HG02970 (cell line): ENCODE measurements around the gene CACNA1C.
A peak's percentile ranks its signal among the peaks of the same experiment; 100 is the strongest.
"Not testable (repeated sequence)": the region's sequence is repeated elsewhere in the genome, so short reads cannot be mapped to it uniquely, and the experiment has no call there.

ENCODE experiments used
- ATAC-seq: cut with Tn5 transposase; IDR thresholded peaks from one replicate; pipeline ENCODE4 v1.9.1; 2021; ENCODE audit warnings: mild to moderate bottlenecking, moderate library complexity, moderate number of reproducible peaks; ENCODE audit not compliant: unreplicated experiment, low FRiP score

CACNA1C gene

DNA sequence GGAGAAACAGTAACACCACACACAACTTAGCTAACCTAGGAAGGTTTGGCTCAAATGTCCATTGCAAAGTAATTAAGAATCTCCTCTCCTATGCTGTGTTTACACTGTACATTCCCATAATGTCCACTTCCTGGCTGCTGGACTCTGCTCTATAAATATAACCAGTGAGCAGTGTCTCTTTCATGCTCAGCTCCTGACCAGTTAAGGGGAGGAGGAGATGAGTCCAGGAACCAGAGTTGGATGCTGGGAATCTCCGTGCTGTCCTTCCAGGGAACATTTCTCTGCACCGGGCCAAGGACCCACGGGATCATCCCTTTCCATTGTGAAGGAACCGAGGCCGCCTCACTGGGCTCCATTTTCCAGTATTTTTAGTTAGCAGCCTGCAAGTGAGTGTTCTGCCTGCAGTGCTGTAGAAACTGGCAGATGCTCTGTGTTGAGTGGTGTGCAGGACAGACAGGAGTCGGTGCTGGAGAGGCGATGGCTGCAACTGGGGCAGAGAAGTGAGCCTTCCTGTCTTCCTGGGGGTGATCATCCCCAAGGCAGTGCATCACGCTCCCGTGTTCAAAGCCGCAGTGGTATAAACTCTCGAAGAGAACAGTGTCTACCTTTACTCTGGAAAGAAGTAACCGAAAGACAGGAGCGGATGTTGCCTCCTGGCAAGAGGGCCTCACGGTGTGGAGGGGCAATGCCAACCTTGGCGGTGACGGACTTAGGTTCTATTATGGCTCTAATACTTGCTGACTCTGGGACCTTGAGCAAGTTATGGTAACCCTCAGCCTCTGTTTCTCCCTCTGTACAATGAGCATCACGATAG lies 195.5 kb downstream of the CACNA1C start:
- no peak for ATAC-seq

DNA sequence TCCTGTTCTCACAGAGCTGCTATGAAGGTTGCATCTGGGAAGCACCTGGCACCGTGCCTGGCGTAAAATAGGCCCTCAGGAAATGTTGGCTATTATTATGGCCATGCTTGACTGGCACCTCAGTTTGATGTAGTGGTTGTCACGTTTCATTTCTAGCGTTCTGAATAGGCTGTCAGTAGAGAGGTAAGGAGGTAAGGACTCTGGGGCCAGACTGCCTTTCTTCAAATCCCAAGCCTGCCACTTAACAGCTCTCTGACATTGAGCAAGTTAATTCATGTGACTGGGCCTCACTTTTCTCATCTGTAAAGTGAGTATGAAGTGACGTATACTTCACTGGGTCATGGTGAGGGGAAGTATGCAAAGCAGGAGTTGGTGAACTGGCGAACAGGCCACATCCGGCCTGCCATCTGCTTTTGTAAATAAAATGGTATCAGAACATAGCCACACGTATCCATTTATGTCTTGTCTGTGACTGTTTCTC lies 196.2 kb downstream of the CACNA1C start:
- peak; percentile 61 for ATAC-seq

DNA sequence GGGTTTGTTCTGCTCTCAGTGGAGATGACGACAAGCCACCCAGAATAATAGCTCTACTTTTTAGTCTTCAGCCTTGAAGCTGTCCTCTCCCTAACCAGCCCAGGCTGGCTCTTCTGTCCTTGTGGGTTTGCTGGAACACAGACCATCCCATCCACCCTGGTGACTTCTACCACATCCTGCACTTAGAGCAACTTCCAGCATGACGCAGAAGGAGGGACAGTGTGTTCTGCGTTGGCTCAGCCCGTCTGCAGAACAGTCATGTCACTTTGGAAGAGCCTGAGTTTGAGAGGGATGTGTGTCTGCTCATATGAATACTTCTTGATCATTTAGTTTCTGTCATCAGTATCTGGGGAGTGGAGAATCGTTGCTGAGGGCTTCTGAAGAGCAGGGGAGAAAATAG lies 198.0 kb downstream of the CACNA1C start:
- no peak for ATAC-seq

DNA sequence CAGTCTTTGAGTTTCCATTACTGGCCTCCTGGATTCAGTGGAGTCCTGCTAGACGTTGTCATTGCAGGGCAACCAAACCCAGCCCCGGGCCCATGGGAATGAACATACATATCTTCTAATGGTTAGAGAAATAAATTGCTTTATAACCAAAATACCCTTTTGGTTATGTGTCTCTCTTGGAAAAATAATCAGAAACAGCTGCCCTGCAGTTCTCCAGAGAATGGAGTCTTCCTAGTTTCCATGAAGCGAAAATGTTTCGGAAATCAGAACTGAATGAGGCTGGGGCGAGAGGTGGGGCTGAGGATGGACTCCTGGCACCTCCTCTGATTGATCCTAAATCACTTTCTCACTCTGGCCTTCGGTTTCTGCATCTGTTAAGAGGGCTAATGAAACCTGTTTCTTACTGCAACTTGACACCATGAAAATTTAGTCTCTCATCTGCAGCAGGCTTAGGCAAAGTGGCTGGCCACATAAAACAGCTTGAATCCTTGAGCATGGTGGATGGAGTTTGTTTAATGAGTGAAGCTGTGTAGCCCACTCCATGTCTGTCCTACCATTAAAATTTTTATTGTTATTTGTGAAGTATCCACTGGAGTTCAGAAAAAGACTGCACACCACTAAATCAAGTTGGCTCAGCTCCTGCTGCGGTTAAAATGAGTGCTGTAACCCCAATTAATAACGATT lies 198.9 kb downstream of the CACNA1C start:
- no peak for ATAC-seq

DNA sequence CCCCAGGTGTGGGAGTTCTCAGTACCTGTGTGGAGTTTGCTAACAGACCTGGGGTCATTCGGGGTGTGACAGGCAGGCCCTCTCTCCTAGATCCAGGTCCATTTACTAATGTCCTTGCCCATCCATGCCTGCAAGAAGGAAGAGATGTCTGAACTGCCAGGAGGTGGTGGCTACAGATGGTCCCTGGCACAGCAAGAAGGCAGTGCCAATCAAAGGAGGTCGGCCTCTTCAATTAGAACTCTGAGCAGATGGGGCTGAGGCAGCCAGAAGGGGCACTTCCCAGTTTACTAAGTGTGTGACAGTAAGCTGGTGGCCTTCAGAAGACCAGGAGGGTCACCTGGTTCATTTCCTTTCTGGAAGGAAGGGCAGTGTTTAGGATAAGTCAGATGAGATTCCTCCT lies 202.5 kb downstream of the CACNA1C start:
- ATAC-seq: no peak

DNA sequence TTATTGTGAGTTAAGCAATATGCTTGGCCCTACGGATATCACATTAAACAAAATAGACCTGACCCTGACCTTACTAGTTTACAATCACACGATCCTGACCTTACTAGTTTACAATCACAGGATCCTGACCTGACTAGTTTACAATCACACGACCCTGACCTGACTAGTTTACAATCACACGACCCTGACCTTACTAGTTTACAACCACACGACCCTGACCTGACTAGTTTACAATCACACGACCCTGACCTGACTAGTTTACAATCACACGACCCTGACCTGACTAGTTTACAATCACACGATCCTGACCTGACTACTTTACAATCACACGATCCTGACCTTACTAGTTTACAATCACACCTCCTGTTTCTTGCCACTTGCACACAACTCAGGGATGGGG lies 202.9 kb downstream of the CACNA1C start:
- ATAC-seq: not testable (repeated sequence)

DNA sequence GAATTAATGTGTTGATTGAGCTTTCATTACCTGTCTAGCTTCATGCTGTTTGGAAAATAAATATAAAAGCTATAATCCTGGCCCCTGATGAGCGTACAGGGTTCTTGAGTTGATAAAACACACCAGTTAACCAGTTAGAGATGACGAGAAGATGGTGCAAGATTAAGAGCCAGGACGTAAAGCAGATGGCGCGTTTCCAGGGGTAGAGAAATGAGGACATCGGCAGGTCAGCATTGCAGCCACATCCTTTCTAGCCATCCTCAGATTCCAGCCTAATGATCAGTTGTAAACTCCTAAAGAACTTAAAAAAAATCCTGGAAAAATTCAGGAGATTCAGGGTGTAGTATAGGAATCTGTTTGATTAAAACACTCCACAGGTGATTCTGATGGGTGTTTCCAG lies 203.7 kb downstream of the CACNA1C start:
- ATAC-seq: no peak

DNA sequence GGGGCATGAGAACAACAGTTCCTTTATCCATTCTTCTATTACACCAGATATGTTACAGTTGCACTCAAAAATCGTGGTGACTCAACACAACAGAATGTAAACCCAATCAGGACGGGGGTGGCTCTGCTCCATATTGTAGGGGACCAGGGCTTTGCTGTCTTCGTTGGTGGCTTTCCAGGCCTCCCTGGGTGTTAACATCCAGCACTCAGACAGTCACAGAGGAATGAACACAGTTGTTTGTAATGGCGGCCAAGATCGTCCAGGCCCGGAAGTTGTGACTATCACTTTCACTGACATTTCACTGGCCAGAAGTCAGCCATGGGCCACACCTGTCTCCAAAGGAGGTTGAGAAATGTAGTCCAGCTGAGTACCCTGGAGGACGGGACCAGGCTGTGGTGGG lies 204.1 kb downstream of the CACNA1C start:
- no peak for ATAC-seq

DNA sequence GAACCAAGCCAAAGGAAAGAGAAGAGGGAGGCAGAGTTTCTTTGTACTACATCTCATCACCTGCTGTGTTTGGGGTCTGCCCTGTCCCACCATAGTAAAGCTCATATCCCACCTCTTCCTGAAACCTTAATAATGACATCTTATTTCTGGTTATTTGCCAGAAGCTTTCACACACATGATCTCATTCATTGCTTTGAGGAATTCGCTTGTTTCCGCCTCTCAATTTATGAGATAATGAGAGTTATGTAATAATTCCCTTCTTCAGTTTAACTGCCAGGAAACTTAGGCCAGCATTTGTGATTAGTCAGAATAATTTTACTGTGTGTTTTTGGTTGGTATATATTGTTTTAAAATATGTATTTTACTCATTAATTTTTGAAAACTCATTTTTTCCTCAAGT lies 205.2 kb downstream of the CACNA1C start:
- no peak for ATAC-seq

DNA sequence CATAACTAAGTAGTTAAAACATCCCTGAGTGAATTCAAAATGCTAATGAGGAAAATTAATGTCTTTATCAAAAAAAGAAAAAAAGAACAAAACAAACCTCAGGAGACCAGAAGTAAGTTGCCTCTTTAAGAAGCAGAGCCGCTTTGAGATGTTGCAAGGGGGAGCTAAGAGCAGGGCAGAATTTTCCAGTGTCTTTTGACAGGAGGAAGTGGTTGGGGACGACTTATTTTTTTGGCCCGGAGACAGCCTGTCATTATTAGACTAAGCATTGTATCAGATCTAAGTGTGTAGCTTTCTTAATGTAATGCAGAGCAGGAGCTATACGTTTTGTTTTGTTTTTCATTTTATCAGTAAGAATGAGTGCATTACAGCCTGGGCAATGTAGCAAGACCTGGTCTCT lies 206.6 kb downstream of the CACNA1C start:
- ATAC-seq: no peak

DNA sequence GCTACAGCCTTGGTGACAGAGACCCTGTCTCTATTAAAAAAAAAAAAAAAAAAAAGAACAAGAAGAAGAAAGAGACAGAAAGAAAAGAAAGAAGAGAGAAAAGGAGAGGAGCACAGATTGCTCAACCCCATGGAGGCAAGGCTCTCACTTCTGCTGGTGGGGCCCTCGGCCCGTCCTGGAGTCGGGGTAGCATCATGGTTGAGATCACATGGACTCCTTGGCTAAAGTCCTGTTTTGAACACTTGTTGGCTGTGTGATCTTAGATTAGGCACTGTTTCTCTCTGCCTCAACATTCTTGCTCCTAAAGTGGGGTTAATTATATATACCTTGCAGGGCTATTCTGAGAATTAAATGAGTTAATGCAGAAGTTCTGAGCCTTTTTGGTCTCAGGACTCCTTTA lies 207.7 kb downstream of the CACNA1C start:
- no peak for ATAC-seq

DNA sequence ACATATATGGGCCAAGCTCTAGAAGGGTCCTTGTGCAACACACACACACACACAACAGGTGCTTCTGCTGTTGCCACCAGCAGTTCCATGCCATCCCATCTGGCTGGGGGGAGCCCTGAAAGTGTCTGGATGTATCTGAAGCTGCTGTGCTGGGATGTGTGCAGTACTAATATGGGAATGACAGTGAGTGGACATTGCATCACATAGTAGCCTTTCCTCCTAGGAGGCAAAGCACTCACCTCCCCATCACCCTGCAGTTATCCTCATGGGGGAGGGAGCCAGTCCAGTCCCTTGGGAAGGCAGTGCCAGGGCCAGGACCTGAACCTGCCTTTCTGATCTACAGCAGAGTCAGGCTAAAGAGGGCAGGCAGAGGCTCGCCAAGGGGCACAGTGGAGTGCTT lies 208.9 kb downstream of the CACNA1C start:
- ATAC-seq: no peak

DNA sequence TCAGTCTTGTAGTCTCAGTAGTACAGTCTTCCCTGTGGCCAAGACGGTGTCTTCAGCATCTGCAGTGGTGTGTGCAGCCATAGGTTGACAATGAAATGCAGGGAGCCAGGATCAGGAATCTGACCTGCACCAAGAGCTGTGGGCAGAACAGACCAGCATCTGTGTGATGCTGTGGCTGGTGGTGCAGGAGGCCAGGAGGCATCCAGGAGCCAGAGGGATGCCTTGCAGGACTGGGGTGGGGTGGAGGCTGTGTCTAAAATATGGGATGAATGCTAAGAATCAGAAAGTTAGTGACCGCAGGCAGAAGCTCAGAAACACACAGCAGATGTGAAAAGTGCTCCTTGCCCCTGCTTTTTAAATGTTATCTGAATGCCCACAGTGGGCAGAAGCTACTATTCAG lies 209.7 kb downstream of the CACNA1C start:
- ATAC-seq: no peak

DNA sequence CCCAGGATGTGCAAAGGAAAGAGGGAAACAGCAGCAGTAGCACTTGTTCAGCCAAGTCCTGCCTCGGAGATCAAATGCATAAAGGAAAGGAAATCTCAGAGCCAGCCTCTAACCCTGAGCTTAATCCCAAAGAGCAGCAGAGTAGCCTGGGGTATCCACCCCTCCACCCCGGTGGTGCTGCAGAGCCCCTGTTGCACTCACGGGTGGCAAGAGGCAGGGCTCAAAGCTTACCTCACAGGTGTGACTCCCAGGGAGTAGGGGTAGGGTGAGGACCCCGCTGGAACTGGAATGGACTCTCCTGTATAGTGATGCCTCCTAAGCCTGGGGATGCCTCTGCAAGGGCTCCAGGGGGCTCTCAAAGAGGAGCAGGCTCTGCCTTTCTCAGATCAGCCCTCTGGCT lies 211.1 kb downstream of the CACNA1C start:
- no peak for ATAC-seq

DNA sequence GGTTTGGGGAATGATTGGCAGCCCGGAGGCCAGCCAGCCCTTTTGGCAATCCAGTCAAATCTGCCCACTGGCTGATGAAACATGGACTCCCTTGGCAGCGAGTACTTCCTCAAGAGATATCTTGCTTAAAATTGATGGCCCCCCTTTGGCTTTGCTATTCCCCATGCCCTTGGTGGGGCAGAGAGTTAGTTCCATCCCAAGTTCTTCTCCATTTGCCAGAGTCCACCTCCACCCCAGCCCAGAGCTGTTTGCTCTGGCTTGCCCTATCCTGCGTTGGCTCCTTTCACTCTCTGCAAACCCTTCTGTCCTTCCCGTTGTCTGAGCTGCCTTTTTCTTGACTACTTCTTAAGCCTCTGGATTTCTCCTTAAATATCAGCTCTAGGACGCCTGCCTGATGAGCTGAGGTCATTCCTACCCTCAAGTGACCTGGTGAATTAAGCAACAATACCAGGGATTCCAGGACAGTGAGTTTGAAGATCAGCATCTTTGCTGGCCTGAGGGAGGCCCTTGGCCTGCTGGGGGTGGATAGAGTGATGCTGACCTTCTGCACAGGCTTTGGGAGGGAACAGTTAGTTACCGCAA lies 212.0 kb downstream of the CACNA1C start:
- no peak for ATAC-seq

DNA sequence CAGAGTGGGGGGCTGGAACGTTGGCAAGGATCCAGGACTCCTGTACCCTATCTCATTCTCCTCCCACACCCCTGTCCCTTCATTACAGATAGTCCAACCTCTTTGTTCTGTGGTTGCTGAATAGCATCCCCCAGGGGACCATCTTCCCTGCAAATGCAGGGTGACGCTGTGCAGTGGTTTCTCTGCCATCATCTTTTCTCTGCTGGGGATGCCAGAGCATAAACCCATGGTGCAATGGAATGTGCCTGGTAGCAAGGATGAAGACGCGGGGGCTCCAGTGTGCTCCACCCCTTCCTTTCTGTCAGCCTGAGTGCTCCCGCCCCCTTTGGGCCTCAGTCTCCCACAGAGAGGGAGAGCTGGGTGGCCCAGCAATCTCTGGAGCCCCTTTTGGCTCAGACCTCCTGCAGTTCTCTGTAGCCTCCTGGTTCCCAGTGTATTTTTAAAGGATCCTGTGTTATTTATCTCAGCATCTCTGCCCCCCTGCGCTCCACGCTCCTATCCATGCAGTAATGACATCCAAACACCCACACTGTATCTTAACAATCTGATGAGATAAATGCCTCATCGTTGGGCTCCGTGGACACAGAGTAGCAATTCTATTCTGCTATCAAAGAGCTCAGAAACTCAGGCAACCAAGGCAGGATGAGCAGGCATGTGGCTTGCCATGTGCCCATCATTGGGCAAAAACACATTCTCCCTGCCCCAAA lies 212.8 kb downstream of the CACNA1C start:
- no peak for ATAC-seq

DNA sequence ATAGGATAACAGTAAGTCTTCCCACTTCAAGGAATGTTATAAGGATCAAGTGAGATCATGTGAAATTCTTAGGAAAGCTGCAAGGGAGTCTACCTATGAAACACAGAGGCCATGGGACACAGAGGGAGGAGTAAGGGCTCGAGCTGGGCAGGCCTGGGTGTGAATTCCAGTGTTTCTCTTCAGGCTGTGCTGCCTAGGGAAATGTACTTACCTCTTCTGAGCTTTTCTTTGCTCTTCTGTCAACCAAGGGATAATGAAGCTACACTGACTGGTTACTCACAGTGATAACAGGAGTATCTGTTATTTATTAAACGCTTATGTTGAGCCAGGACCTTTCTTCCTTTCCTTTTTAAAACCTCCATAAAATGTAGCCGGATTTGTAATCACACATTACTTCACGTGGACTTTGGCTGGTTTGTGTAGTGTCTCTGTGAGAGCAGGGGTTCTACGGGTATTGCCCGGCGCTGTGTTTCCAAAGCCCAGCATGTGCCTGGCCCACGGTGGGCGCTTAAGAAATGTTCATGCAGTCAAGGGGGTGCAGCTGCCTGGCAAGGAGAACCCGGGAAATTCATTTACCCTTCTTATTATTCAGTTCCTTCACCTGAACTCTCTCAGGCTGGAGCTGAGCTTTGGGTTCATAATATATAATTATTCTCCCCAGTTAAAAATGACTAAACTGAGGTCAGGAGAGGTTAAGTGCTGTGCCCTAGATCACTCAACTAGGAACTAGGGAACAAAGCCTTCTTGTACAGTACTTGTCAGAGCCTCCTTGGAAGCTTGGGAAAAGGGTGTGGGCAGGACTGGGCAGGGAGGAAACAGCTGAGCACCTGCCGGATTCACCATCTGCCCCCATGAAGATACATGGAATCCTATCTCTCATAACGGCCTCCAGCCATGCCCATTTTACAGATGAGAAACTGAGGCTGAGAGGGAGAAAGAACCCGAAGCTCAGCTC lies 214.2 kb downstream of the CACNA1C start:
- ATAC-seq: no peak

DNA sequence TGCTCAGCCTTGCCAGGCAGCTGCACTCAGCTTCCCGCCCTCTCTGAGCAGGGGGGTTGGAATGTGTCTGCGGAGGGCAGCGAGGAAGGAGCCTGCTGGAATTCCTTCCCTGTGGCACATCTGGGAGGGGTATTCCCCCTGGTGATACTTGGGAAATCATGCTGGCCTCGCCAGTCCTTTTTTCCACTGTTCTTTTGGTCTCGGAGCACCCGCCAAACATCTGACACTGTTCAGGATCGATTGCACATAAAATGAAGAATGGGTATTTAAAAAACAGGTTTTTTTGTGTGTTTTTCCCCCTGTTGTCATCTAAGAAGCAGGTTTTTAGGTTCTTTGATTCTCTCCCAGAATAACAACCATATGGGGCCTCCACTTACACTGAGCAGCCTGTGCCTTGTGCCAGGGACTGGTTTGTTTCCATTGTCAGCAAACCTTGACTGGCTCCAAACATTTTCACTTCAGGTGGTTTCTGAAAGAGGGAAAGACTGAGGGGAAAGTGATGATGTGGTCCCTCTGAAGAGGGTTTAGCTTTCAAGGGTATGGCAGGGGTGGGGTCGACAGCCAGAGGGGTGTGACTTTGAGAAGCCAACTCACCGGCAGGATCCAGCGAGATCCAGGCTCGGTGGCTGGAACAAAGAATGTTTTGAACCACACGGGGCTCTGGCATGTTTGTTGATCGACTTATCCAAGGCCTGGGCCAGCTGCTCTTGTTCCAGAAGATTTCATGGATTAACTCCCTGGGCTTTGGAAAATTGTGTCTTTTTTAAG lies 215.1 kb downstream of the CACNA1C start:
- no peak for ATAC-seq
